Measurements from ENCODE around the gene WFIKKN1.
A peak's percentile ranks its signal among the peaks of the same experiment; 100 is the strongest.

Gene WFIKKN1, protein sequence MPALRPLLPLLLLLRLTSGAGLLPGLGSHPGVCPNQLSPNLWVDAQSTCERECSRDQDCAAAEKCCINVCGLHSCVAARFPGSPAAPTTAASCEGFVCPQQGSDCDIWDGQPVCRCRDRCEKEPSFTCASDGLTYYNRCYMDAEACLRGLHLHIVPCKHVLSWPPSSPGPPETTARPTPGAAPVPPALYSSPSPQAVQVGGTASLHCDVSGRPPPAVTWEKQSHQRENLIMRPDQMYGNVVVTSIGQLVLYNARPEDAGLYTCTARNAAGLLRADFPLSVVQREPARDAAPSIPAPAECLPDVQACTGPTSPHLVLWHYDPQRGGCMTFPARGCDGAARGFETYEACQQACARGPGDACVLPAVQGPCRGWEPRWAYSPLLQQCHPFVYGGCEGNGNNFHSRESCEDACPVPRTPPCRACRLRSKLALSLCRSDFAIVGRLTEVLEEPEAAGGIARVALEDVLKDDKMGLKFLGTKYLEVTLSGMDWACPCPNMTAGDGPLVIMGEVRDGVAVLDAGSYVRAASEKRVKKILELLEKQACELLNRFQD

DNA sequence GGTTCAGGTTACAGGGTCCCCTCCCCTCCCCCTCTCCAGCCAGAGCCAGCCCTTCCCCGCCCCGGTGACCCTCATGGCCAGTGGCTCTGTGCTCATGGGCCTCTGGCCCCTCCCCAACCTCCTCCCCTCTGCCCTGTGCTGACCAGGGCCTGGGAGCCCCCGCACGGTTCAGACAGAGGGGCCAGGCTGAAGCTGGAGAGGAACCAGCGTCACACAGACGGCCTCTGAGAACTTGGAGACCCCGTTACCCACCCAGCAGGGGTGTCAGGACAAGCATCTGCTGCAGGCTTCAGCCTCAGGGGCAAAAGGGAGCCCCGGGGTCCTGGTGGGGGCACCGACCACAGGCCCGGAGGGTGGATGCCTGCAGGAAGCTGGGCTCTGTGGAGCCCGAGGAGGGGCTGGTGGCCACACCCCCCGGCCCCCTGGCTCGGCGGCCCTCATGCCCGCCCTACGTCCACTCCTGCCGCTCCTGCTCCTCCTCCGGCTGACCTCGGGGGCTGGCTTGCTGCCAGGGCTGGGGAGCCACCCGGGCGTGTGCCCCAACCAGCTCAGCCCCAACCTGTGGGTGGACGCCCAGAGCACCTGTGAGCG, at the start of gene WFIKKN1:
Gene WFIKKN1, plus strand, starts transcription at position 171 of the 591 bp plus-strand sequence. Its CDS starts 269 bp downstream, at position 440.
- DNase-seq (ENCODE audit: low read depth in 3 of 3) = no peak

DNA sequence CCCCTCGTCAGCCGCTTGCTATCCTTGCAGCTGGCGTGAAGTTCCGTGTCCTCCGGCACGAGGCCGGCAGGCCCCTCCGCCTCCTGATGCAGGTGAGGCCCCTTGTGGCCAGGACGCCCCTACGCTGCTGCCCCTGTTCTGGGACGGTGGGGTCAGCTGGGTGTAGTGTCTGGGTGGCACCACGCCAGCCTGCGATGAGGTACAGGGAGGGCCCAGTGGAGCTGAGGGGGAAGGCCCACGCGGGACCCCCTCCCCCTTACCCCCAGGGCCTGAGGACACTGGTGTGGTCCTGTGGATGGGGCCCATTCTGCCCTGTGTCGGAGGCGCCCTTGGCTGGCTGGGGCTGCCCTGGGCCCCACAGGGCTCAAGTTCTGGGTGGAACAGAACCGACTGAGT, 48.6 kb upstream of the WFIKKN1 start:
- no peak for DNase-seq (ENCODE audit: low read depth in 3 of 3)

DNA sequence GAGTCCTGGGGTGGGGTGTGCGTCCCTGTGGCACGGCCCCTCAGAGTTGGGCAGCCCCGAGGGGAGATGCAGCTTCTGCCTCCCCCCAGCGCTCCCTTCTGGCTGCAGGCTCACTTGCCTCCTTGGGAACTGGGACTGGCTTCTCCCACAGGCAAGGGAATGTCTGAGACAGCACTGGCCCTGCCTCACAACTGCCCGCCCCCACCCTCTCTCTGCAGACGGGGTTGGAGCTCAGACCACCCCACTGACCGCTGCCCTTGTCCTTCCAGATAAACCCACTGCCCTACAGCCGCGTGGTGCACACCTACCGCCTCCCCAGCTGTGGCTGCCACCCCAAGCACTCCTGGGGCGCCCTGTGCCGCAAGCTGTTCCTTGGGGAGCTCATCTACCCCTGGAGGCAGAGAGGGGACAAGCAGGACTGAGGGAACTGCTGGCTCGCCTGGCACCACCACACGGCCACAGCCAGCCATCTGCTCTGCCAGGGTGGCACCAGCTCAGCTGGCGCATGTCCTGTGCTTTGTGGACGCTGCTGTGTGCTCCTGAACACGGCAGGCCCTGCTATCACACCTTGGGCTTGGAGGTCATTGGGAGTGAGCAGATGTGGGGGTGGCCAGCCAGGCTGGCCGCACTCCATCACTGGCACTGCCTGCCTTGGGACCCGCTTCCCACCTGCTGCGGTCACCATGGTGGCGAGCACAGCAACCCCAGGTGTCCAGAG, 48.0 kb upstream of the WFIKKN1 start:
- no peak for DNase-seq (ENCODE audit: low read depth in 3 of 3)

DNA sequence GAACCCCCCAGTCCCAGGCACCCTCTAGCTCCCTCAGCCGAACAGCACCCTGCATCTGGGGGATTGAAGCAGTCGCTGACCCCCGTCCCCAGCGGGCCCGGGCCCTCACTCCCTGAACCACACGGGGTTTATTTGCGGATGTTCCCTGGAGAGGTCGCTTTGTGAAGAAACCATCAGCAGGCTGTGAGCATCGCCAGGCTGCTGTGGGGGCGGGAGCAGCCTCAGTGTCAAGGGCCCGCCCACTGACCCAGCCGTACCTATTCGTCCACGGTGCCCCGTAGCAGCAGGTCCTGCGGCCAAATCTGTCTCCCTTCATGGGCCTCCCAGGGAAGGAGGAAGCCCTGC, 47.3 kb upstream of the WFIKKN1 start:
- no peak for DNase-seq (ENCODE audit: low read depth in 3 of 3)

DNA sequence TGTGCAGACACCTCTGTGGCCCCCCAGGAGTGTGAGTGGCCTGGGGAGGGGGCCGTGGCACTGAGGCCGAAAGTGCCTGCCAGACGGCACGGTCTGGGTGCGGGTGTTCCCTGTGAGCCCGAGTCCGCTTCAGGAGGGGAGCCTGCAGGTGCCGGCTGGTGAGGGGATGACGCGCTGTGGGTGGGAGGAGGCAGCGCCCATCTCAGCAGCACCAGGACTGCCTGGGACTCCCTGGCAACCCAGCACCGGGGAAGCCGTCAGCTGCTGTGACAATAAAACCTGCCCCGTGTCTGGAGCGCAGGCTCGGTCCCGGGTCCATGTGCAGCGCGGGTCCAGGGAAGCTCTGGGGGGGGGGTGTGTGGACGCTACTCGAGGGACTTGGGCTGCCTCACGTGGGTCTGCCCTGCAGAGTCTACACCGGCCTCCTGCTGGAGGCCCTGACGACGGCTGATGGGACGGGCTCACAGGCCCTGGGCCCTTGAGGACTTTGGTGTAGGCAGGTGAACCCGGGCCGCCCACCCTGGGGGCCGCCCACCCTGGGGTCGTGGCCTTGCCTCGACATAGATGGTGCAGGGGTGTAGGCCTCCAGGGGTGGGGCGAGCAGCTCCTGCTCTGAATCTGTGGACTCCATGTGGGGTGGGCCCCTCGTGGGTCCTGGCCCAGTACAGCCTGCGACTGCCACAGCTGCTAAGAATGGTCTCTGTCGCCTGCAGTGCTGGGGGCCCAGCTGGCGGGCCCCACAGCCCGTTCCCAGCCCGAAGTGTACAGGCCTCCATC, 46.8 kb upstream of the WFIKKN1 start:
- DNase-seq (ENCODE audit: low read depth in 3 of 3) = no peak

DNA sequence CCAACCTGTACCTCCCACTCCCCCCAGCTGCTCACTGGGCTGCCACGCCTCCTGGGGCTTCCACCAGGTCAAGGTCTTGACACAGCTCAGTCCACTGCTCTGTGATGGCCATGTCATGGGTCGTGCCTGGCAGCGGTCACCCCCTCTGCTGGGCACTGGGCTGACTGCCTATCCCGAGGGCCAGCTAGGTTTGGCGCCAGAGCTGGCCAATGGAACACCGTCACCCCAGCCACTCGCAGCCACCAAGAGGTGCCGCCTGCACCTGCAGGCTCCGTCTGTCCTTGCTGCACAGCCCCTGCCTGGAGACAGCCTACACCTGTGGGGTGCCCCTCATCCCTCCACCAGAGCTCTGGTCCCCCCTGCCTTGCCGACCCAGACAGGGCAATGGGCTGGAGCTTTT, 45.4 kb upstream of the WFIKKN1 start:
- no peak for DNase-seq (ENCODE audit: low read depth in 3 of 3)

DNA sequence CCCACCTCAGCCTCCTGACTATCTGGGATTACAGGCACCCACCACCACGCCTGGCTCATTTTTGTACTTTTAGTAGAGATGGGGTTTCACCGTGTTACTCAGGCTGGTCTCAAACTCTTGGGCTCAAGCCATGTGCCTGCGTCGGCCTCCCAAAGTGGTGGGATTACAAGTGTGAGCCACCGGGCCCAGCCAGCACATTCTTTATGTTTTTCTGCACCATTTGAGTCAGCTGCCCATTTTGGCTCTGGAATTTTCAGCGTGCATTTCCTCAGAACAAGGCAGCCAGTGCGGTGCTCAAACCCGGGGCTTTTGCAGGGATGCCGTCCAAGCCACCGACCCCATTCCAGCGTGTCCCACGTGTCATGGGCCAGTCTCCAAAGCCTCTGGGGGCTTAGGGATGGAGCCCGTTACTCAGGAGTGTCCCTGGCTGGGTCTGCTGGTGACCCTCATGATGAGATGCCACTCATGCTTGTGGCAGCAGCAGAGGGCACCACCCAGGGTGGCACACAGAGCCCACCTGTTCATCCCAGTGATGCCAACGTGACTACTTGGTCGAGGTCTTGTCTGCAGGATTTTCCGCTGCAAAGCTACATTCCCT, 44.6 kb upstream of the WFIKKN1 start:
- no peak for DNase-seq (ENCODE audit: low read depth in 3 of 3)

DNA sequence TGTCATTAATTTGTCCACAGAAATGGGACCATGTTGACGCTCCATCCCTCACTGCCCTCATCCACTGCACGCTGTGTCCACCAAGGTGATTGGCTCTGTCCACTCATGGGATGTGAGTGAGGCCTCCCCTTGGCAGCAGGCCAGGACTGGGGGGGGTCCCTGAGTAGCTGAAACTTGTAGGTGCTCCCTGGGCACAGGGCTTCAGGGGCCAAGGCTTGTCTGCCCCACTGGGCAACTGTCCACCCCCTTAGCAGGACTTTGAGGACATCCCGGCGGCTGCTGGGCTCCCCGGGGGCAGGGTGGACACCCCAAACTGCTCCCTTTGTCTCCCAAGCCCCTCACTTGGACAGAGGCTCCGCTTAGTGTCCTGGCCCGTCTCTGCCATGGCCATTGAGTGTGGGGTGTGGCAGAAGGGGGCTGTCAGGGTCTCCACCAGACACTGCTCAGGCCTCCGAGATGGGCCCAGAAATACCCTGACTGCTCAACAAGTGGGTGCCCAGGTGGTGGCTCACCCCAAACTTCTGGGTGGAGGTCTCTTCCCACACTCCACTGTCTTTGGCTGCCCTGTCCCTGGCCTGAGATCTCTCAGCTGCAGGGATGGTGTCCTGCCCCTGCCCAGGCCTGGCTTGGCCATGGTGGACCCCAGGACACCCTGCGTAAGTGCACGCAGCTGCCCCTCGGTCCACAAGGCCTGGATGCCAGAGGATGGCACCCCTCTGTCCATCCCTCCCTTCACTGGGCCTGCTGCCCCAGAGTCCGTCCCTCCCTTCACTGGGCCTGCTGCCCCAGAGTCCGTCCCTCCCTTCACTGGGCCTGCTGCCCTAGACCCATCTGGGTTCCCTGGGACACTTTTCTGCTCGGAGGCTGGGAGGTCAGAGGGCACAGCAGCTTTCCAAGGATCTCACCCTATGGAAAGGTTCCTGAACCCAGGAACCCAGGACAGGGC, 43.9 kb upstream of the WFIKKN1 start:
- no peak for DNase-seq (ENCODE audit: low read depth in 3 of 3)

DNA sequence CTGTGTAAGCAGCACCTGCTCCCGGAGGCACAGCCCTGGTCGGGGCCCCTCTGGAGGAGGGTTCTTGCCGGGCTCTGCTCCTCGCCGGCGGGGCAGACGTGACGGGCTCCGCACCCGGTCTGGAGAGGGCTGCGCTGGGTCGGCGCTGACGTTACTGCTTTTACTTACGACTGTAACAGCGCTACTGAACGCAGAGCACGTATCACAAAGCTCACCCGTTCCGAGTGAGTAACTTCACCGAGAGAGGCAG, 42.2 kb upstream of the WFIKKN1 start:
- peak in 1 of 3 experiments; percentile 43 for DNase-seq (ENCODE audit: low read depth in 3 of 3)

DNA sequence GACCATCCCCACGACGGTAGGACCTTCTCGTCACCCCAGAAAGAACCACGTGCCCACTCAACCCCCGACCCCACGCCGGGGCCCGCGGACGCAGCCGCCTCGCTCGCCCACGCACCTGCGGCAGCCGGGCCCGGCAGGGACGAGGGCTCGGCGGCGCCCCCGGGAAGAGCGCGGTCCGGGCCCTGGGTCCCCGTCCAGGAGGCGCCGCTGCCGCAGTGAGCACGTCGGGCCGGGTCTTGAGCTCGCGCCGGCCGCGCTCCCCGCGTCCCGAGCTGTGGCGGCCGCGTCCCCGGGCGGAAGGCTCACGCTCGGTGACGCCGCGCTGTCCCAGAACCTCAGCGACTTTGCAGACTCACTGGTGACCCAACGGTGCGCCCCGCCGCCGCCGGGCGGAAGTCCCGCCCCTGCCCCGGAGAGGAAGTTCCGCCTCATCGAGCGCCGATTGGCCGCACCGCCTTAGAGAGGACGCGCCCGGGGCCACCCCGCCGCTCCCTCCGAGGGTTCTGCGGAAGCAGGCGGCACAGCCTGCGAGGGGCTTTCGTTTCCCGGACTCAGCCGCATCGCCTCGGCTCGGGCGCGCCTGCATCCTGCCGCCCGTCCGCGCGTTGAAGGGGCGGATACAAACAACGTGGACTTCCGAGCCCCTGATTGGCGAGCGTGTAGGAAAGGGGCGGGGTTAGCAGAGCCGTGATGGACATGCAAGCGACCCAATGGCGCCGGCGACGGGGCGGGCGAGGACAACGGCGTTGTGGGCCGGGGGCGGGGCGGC, 41.7 kb upstream of the WFIKKN1 start:
- peak; percentile 95 to 100 (median 96) for DNase-seq (ENCODE audit: low read depth in 3 of 3)

DNA sequence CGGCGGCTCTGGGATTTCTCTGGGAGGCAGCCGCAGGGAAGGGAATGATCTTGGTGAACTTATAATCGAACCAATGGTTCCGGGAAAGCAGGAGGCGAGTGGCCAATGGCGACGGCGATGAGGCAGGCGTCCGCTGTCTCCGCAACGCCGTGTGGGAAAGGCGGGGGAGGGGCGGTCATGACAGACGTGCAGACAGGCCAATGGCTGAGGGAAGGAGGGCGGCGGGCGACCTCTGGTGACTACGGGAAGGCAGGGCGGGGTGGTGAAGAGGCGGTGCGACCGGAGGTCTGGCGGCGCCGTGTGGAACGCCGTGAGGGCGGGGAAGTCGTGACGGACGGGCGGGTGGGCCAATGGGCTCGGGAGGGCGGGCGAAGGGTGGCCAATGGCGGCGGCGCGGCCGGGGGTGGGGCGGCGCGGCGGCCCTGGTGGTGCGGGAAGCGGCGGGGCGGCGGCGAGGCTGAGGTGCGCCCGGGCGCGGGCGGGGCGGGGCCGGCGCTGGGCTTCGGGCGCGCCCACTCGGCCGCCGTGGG, 41.1 kb upstream of the WFIKKN1 start, which contains the start of gene RAB40C:
Gene RAB40C, plus strand, starts transcription at position 409 of the 530 bp plus-strand sequence. CDS start 226 bp downstream, outside the sequence.
- DNase-seq (ENCODE audit: low read depth in 3 of 3) = peak; percentile 98 to 99 (median 99)

DNA sequence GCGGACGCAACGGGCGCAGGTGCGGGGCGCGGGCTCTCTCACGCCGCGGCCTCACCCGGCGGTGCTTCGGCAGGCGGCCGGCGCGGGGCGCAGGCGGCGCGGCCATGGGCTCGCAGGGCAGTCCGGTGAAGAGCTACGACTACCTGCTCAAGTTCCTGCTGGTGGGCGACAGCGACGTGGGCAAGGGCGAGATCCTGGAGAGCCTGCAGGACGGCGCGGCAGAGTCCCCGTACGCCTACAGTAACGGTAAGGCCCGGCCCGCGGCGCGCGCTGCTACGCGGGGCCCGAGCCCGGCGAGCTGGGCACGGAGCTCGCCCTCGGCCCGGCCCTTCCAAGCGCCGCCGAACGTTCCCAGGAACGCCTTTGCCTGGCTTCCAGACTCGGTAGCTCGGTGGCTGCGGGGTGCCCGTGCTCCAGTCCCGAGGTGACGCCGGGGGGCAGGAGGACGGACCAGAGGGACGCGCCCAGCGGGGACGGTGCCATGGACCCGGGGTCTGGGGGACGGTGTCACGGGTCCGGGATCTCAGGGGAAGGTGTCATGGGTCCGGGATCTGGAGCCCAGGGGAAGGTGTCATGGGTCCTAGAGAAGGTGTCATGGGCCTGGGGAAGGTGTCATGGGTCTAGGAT, 40.5 kb upstream of the WFIKKN1 start:
- DNase-seq (ENCODE audit: low read depth in 3 of 3) = no peak

DNA sequence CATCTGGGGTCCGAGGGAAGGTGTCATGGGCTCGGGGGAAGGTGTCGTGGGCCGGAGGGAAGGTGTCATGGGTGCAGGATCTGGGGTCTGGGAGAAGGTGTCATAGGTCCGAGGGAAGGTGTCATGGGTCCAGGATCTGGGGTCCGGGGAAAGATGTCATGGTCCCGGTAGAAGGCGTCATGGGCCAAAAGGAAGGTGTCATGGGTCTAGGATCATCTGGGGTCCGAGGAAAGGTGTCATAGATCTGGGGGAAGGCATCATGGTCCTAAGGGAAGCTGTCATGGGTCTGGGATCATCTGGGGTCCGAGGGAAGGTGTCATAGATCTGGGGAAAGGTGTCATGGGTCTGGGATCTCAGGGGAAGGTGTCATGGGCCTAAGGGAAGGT, 40.0 kb upstream of the WFIKKN1 start:
- no peak for DNase-seq (ENCODE audit: low read depth in 3 of 3)

DNA sequence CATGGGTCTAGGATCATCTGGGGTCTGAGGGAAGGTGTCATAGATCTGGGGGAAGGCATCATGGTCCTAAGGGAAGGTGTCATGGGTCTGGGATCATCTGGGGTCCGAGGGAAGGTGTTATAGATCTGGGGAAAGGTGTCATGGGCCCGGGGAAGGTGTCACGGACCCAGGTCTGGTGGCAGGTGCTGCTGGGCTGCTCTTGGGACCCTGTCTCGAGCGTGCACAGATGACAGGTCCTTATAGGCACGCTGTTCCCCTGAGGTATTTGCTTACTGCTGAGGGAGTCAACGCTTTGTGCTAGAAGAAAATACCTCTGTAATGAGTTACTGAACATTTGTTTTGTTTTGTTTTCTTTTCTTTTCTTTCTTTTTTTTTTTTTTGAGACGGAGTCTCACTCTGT, 39.6 kb upstream of the WFIKKN1 start:
- no peak for DNase-seq (ENCODE audit: low read depth in 3 of 3)

DNA sequence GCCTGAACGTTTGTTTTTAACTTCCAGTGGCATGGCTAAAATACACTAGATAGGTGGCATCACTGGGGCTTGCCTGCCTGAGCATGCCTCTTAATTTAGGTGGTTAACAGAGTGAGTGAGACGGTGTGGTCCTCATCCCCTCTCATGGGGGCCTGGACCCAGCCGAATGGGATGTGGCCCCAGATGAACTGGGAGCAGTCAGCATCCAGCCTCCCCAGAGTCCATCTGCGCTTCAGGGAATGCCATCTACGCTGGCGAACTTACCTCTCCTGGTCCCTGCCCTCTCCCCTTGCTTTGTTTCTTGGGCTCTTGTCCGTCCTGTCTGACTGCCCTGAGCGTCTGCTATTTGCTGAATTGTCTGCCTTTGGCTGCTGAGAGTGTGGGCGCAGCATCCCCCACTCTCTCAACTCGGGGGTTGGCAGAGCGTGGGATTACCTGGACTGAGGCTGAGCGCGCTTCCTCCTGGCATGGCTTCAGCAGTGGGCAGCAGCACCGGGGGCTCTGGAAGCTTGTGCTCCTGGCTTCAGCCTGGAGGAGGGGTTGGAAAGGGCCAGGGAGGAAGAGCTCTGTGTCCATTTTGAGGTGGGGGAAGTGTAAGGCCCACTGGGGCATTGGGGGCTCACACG, 38.8 kb upstream of the WFIKKN1 start:
- no peak for DNase-seq (ENCODE audit: low read depth in 3 of 3)

DNA sequence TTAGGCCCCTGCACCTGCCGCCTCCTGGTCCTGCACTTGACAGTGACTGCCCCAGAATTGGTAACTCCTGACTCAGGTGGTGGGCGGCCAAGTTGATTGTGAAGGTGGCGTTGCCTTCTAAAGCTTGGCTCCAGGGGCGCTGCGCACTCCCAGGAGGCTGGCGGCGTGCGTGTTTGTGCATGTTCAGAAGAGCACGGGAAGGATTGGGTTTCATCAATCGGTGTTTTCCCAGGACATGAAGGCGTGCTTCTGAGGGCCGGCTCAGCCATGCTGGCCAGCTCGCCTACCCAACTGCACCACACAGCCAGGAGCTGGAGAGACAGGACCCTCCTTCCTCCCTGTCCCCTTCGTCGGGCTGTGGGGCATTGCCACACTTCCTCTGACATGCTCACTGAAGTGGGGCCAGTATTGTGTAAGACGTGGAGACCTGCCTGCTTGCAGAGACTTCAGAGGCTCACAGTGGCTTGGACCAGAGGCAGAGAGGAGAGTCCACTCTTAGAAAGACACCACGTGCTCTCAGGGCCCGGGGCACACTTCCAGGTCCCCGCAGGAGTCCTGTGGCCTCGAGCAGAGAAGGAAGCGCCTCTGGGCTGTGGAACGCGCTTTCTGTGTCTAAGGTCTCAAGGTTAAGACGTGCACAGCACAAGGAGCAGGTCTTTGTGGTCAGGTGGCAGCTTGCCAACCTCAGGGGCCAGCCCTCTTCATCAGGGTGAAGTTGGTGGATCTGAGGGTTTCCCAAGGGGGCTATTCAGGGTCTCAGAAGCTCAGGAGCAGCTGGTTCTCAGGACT, 38.1 kb upstream of the WFIKKN1 start:
- DNase-seq (ENCODE audit: low read depth in 3 of 3) = no peak

DNA sequence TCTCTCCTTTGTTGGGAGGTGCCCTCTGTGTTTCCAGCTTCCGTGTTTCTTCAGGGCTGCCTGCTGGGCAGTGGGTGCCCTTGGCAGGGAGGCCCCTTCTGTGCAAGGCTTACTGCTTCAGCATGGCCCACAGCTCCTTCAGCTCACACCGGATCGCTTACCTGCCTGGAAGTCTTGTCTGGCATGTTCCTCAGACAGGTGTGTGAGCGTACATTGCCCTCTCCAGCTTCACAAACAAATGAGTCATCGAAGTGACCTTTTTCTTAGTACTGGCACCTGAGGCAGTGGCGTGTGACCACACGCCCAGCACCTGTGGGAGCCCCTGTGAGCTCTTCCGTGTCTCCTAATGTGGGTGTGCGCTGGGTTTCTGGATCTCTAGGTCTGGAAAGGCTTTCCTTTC, 37.4 kb upstream of the WFIKKN1 start:
- no peak for DNase-seq (ENCODE audit: low read depth in 3 of 3)

DNA sequence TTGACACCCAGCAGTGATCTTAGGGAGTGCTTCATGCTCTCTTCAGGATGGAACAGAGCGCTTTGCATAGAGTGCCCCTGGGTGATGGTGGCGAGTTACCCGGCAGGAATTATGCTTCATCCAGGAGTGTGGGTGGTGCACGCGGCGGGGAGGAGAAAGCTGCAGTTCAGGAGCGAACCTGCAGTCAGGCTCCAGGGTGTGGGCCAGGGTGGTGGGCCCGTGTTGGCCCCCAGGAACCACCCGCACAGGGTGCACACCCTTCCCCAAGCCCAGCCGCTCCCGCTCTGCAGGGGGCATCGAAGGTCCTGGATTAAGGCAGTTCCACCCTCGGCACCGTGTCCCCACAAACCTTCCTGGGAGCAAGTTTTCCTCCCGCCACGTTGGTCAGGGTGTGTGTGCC, 37.0 kb upstream of the WFIKKN1 start:
- DNase-seq (ENCODE audit: low read depth in 3 of 3) = no peak

Measured in stimulated activated CD4-positive, alpha-beta T cell treated with anti-CD3 and anti-CD28 coated beads, TNF-alpha, amount 100 ng/mL, for 4 hours (primary cell).